Endothelial cell of umbilical vein (primary cell): ENCODE measurements around the gene MRAP. TPM values are rescaled to one million over a fixed set of nuclear protein-coding genes. Genes with fewer than 3 reads are reported as not detected.

Experiments
- Bru-seq: library from RNA; stranded (reverse); fragments of 400-500 nt; gene quantifications from one replicate; lab custom pipeline; 2021; lab: Mats Ljungman, UMichigan
- BruChase-seq, 2 experiments: library from RNA; stranded (reverse); fragments of 400-500 nt; gene quantifications; one replicate each; lab custom pipeline; 2021; lab: Mats Ljungman, UMichigan
- BruUV-seq: library from RNA; stranded (reverse); fragments of 400-500 nt; replicated peaks from 2 replicates; lab custom pipeline; 2021; lab: Mats Ljungman, UMichigan
- CTCF ChIA-PET: fragments of 300-600, 350-600 bp; sonication (Branson Sonifier 250); formaldehyde crosslinking; loops from one replicate; lab custom pipeline; 2021; ENCODE audit warnings: antibody characterized with exemption, inconsistent platforms; lab: Charles Lee
- POLR2A ChIA-PET: fragments of 300-600, 350-600 bp; sonication (Branson Sonifier 250); formaldehyde crosslinking; loops from one replicate; lab custom pipeline; 2021; ENCODE audit warnings: antibody characterized with exemption, inconsistent platforms; lab: Charles Lee
- DNase-seq: peaks from one replicate; pipeline ENCODE4 v3.0.0-alpha.2; 2011; ENCODE audit warnings: low read depth, low spot score
- FAIRE-seq: peaks from 2 replicates; lab custom pipeline; 2011; peaks lifted over from hg19 to GRCh38; lab: Jason Lieb, UNC
- H2AFZ ChIP-seq: 2 replicates; pipeline ENCODE4 v1.6.0; 2012; ENCODE audit warnings: low read depth, low read length, control low read depth, inconsistent platforms
- H3K27ac ChIP-seq: 2 replicates; pipeline ENCODE4 v1.5.1; 2011; ENCODE audit warnings: low read depth, mild to moderate bottlenecking, control low read depth, low read length, moderate library complexity; ENCODE audit not compliant: insufficient read depth
- H3K27me3 ChIP-seq, 2 experiments: 2 replicates each; pipeline versions ENCODE4 v1.6.0 to v1.6.1; 2011; ENCODE audit warnings: low read length in 2 of 2, mixed read lengths in 1 of 2; ENCODE audit not compliant: control insufficient read depth in 2 of 2, insufficient read depth in 2 of 2
- H3K36me3 ChIP-seq, 2 experiments: 2 replicates in 1 of 2; 3 replicates in 1 of 2; pipeline ENCODE4 v1.5.1; 2011; ENCODE audit warnings: low read length in 2 of 2, mild to moderate bottlenecking in 1 of 2, moderate library complexity in 1 of 2; ENCODE audit not compliant: control insufficient read depth in 2 of 2, insufficient read depth in 2 of 2; ENCODE audit errors: extremely low read depth in 1 of 2
- H3K4me1 ChIP-seq: 3 replicates; pipeline ENCODE4 v1.5.1; 2011; ENCODE audit warnings: mild to moderate bottlenecking, low read length; ENCODE audit not compliant: control insufficient read depth, insufficient read depth; ENCODE audit errors: extremely low read depth
- H3K4me2 ChIP-seq: 2 replicates; pipeline ENCODE4 v1.6.1; 2011; ENCODE audit warnings: low read length, control low read depth, mixed read lengths; ENCODE audit not compliant: insufficient read depth
- H3K4me3 ChIP-seq, 3 experiments: fragments of 200-600 bp in 1 of 3; sonication (generic), shearing (Covaris generic) in 1 of 3; replicated peaks in 1 of 3; 2 replicates each; pipeline ENCODE4 v1.5.1; 2011 to 2016; ENCODE audit warnings: control low read depth in 3 of 3, low read length in 3 of 3, mild to moderate bottlenecking in 2 of 3, inconsistent platforms in 1 of 3, low read depth in 1 of 3, moderate library complexity in 1 of 3; ENCODE audit not compliant: insufficient read depth in 1 of 3
- H3K79me2 ChIP-seq: 2 replicates; pipeline ENCODE4 v1.6.0; 2012; ENCODE audit warnings: low read length, inconsistent platforms; ENCODE audit not compliant: control insufficient read depth, insufficient read depth
- H3K9ac ChIP-seq: replicated peaks from 2 replicates; pipeline ENCODE3; 2011; ENCODE audit warnings: low read length, control low read depth; ENCODE audit not compliant: insufficient read depth; ENCODE audit errors: extremely low read depth
- H3K9me1 ChIP-seq: replicated peaks from 3 replicates; pipeline ENCODE4 v1.6.0; 2011; ENCODE audit warnings: mild to moderate bottlenecking, low read length; ENCODE audit not compliant: control insufficient read depth, insufficient read depth; ENCODE audit errors: extremely low read depth
- H3K9me3 ChIP-seq: replicated peaks from 2 replicates; pipeline ENCODE4 v1.5.1; 2012; ENCODE audit warnings: low read length, inconsistent platforms; ENCODE audit not compliant: control insufficient read depth, insufficient read depth
- H4K20me1 ChIP-seq: replicated peaks from 2 replicates; pipeline ENCODE3; 2011; ENCODE audit warnings: mild to moderate bottlenecking, low read length; ENCODE audit not compliant: control insufficient read depth, insufficient read depth; ENCODE audit errors: extremely low read depth
- FOS ChIP-seq: IDR thresholded peaks from 2 replicates; pipeline ENCODE4 v1.6.1; 2011; ENCODE audit warnings: mild to moderate bottlenecking, low read length, moderate library complexity, borderline replicate concordance; ENCODE audit not compliant: insufficient read depth
- GATA2 ChIP-seq: IDR thresholded peaks from 2 replicates; pipeline ENCODE4 v1.7.0; 2011; ENCODE audit warnings: low read depth, mild to moderate bottlenecking, moderate library complexity, mixed read lengths, low read length; ENCODE audit not compliant: insufficient read length, insufficient read depth
- MYC ChIP-seq: IDR thresholded peaks from one replicate; pipeline ENCODE4 v1.6.1; 2011; ENCODE audit warnings: mild to moderate bottlenecking, low read depth, low read length
- POLR2A ChIP-seq: IDR thresholded peaks from 2 replicates; pipeline ENCODE4 v1.6.1; 2012; ENCODE audit warnings: low read depth, mild to moderate bottlenecking, control low read depth, low read length
- POLR2AphosphoS5 ChIP-seq: IDR thresholded peaks from 2 replicates; pipeline ENCODE4 v1.6.1; 2012; ENCODE audit warnings: low read depth, mild to moderate bottlenecking, control low read depth, low read length, moderate library complexity; ENCODE audit not compliant: insufficient read depth
- dilution Hi-C: fragments of 300-500 bp; cut with MboI; formaldehyde crosslinking; loops from one replicate; pipeline ENCODE4 v1.15.0; 2019; ENCODE audit warnings: low sequenced_read_pairs; ENCODE audit not compliant: extremely low pct_ligation_motif_present
- intact Hi-C: fragments of 100-400 bp; cut with micrococcal nuclease; formaldehyde crosslinking; loops from one replicate; pipeline ENCODE4 v1.10.0; 2022
- long read RNA-seq: library from polyadenylated mRNA; stranded (forward); transcript quantifications from one replicate; pipeline ENCODE4 v2.0.0, GENCODE V29; 2021
- polyA minus RNA-seq, 3 experiments: library from RNA; depleted of rRNA, polyadenylated mRNA; stranded (reverse); fragments of >200 nt; gene quantifications; 1 replicate in 1 of 3; 2 replicates in 2 of 3; pipeline ENCODE4 v1.2.3, GENCODE V29; 2011
- polyA plus RNA-seq, 4 experiments: library from polyadenylated mRNA; depleted of rRNA in 3 of 4; stranded (reverse) in 3 of 4; unstranded in 1 of 4; fragments of >200 nt; gene quantifications; 2 replicates each; pipeline versions ENCODE4 v1.2.1 to v1.2.3, GENCODE V29; 2011 to 2012; ENCODE audit warnings: missing spikeins in 1 of 4
- total RNA-seq: library from RNA; stranded (reverse); gene quantifications from 2 replicates; pipeline ENCODE4 v1.2.3, GENCODE V29; 2021
- TF ChIP-seq, protein P1 (sequence below), 2 donors: IDR thresholded peaks; 1 replicate in 1 of 2; 2 replicates in 1 of 2; pipeline ENCODE4 v1.5.1; 2011; ENCODE audit warnings: low read length in 2 of 2, mild to moderate bottlenecking in 2 of 2, moderate library complexity in 2 of 2, control low read depth in 1 of 2, inconsistent platforms in 1 of 2, low read depth in 1 of 2; ENCODE audit not compliant: insufficient read depth in 1 of 2; ENCODE audit errors: extremely low read depth in 1 of 2
- TF ChIP-seq, protein P2 (sequence below): IDR thresholded peaks from 2 replicates; pipeline ENCODE4 v1.6.1; 2011; ENCODE audit not compliant: insufficient read depth, insufficient read length

The MRAP gene
- not detected in 2 replicates for total RNA-seq
- not detected in 2 replicates for polyA plus RNA-seq
- not detected in 2 replicates for polyA plus RNA-seq (2011; cell fraction: cytosol; rRNA removed)
- polyA plus RNA-seq (2011; cell fraction: nucleus; rRNA removed), result not detected in 2 replicates
- polyA plus RNA-seq (2012), result not detected in 2 replicates
- not detected in 2 replicates for polyA minus RNA-seq
- not detected for polyA minus RNA-seq (2011; cell fraction: cytosol; rRNA and poly(A)+ RNA removed)
- not detected in 2 replicates for polyA minus RNA-seq (2011; cell fraction: nucleus; rRNA and poly(A)+ RNA removed)
- not detected for Bru-seq, nascent RNA
- BruChase-seq, experiment 1, labeled RNA remaining after a 6-hour chase, result not detected
- percentile 5 among the genes with signal in this experiment for BruChase-seq, experiment 2, labeled RNA remaining after a 2-hour chase
- long read RNA-seq, result 0 reads

DNA sequence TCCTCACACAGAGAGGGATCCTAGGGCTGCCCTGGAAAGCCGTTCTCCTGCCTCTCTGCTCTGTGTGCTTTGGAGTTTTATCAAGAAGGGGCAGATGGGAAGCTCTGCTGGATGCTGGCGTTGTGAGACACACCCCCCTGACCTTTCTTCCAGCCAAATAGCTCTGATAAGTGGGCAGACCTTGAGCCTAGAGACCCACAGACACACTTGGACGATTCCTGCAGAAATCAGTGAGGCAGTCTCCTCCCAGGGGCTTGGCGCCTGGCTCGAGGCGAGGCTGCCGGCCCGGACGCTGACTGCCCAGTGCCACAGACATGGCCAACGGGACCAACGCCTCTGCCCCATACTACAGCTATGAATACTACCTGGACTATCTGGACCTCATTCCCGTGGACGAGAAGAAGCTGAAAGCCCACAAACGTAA is at the start of gene MRAP:
Gene MRAP (plus strand): TSS at position 198 of the 424 bp plus-strand sequence. CDS start 117 bp downstream, at position 315.
- Histone ChIP-seq H3K4me3 (no peak within 1 kb of the TSS), H4K20me1 (no peaks in the 10 kb centered on the region), H3K36me3 (no peaks in the 10 kb centered on the region), H3K9me1 (no peaks in the 10 kb centered on the region), H3K79me2 (no peaks in the 10 kb centered on the region), H3K9me3 (no peaks in the 10 kb centered on the region), H2AFZ (no peak within 1 kb of the TSS), H3K4me2 (no peak within 1 kb of the TSS), H3K27me3 (no peaks in the 10 kb centered on the region), H3K27ac (no peak within 1 kb of the TSS), H3K9ac (no peak within 1 kb of the TSS), H3K4me1 (no peaks in the 10 kb centered on the region)
- ChIA-PET POLR2A (no interaction called here), CTCF (interaction anchor here (1.1 kb wide), 1 partner anchor 9 kb away, joined by 3 read pairs; no protein-coding TSS in a partner anchor)
- no peak for DNase-seq
- intact Hi-C loops, result no loop called here
- dilution Hi-C loops, result no loop called here
- no TSS peak for BruUV-seq
- no peak for FAIRE-seq
- no peak for TF ChIP-seq POLR2AphosphoS5
- no peak for TF ChIP-seq MYC
- TF ChIP-seq, protein P1, sequence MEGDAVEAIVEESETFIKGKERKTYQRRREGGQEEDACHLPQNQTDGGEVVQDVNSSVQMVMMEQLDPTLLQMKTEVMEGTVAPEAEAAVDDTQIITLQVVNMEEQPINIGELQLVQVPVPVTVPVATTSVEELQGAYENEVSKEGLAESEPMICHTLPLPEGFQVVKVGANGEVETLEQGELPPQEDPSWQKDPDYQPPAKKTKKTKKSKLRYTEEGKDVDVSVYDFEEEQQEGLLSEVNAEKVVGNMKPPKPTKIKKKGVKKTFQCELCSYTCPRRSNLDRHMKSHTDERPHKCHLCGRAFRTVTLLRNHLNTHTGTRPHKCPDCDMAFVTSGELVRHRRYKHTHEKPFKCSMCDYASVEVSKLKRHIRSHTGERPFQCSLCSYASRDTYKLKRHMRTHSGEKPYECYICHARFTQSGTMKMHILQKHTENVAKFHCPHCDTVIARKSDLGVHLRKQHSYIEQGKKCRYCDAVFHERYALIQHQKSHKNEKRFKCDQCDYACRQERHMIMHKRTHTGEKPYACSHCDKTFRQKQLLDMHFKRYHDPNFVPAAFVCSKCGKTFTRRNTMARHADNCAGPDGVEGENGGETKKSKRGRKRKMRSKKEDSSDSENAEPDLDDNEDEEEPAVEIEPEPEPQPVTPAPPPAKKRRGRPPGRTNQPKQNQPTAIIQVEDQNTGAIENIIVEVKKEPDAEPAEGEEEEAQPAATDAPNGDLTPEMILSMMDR (IDR thresholded peaks at IDR 0.05; ENCODE audit: extremely low read depth in 1 of 2, insufficient read depth in 1 of 2, low read depth in 1 of 2, low read length in 2 of 2), result no peak
- TF ChIP-seq POLR2A, result no peak
- TF ChIP-seq, protein P2, sequence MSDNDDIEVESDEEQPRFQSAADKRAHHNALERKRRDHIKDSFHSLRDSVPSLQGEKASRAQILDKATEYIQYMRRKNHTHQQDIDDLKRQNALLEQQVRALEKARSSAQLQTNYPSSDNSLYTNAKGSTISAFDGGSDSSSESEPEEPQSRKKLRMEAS, result no peak
- no peak for TF ChIP-seq GATA2
- no peak for TF ChIP-seq FOS
